Kidney epithelial cell (primary cell): ENCODE results near the gene GAGE12J. TPM values are rescaled to one million over a fixed set of nuclear protein-coding genes. Genes with fewer than 3 reads are reported as not detected.
"Not testable (repeated sequence)": the region's sequence is repeated elsewhere in the genome, so short reads cannot be mapped to it uniquely, and the experiment has no call there.

Experiments
- DNase-seq: peaks from one replicate; pipeline ENCODE4 v3.0.0-alpha.2; 2010; ENCODE audit warnings: low read depth
- H3K27me3 ChIP-seq: 2 replicates; pipeline ENCODE4 v1.6.0; 2011; ENCODE audit warnings: low read length; ENCODE audit not compliant: control insufficient read depth, insufficient read depth
- H3K36me3 ChIP-seq: 2 replicates; pipeline ENCODE4 v1.5.1; 2011; ENCODE audit warnings: low read length; ENCODE audit not compliant: control insufficient read depth, insufficient read depth
- H3K4me3 ChIP-seq: 2 replicates; pipeline ENCODE4 v1.5.1; 2011; ENCODE audit warnings: low read depth, mild to moderate bottlenecking, control low read depth, low read length
- total RNA-seq: library from RNA; depleted of rRNA; stranded (reverse); fragments of >200 nt; gene quantifications from 2 replicates; pipeline ENCODE4 v1.2.3, GENCODE V29; 2015
- TF ChIP-seq, protein P1 (sequence below): IDR thresholded peaks from 2 replicates; pipeline ENCODE4 v1.5.1; 2011; ENCODE audit warnings: mild to moderate bottlenecking, moderate library complexity, low read length, control low read depth, inconsistent platforms; ENCODE audit not compliant: insufficient read depth, poor library complexity, severe bottlenecking

Gene GAGE12J
- total RNA-seq, 1 donor from 2014 or later = not detected

DNA sequence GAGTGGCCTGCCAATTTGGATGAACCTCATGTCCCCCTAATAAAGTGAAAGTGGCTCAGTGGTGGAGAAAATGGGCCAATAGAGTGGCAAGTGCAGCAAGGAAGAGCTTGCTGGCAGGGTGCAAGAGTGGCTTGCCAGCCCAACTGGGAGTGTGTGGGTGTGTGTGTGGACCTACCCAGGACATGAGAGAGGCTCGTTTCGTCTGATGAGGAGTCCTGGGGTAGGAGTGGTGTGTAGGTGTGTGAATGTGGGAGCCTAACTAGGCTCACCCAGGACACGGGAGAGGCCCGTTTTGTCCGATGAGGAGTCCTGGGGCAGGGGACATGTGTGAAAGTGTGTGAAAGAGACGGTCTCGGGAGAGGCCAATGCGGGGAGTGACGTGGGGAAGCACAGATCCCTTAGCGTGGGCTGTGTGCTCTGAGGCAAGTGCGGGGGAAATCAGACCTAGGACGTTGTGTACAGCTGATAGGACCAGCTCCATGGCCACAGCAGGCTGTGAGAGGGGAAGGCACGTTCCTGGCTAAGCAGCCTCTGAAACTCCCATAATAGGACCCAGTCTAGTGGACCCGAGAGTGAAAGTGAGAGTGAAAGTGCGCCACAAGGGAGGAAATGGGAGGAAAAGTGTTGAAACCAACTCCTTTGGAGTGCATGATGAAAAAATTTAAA lies 13.1 kb upstream of the GAGE12J start:
- DNase-seq = no peak
- TF ChIP-seq, protein P1, sequence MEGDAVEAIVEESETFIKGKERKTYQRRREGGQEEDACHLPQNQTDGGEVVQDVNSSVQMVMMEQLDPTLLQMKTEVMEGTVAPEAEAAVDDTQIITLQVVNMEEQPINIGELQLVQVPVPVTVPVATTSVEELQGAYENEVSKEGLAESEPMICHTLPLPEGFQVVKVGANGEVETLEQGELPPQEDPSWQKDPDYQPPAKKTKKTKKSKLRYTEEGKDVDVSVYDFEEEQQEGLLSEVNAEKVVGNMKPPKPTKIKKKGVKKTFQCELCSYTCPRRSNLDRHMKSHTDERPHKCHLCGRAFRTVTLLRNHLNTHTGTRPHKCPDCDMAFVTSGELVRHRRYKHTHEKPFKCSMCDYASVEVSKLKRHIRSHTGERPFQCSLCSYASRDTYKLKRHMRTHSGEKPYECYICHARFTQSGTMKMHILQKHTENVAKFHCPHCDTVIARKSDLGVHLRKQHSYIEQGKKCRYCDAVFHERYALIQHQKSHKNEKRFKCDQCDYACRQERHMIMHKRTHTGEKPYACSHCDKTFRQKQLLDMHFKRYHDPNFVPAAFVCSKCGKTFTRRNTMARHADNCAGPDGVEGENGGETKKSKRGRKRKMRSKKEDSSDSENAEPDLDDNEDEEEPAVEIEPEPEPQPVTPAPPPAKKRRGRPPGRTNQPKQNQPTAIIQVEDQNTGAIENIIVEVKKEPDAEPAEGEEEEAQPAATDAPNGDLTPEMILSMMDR = no peak
- no peaks in the 10 kb centered on the region for H3K36me3 ChIP-seq
- H3K4me3 ChIP-seq = no peak overlapping the region
- H3K27me3 ChIP-seq = no peaks in the 10 kb centered on the region

DNA sequence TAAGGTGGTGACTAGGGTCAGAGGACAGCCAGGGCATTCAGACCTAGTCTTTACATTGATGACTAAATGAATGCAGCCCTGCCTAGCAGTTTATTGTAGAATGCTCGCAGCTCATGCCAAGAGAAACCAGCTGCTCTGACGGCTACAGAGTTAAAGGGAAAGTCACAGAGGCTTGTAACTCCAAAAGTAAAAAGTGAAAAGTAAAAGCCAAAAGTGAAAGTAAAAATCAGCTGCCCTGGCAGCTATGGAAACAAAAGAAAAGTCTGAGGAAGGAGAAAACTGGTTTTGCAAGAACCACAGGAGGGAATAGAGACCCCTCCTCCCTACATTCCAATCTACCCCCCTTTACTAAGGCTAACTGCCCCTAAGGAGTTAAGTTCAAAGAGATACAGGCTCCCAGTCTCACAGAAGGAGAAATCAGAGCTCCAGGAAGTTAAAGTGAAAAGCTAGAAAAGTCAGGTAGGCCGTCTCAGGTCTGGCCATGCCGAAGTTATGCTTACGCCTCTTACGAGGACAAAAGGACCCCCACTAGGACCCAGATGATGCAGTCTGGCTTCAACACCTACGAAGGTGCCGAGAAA lies 12.3 kb upstream of the GAGE12J start:
- DNase-seq = peak; percentile 5
- Histone ChIP-seq H3K36me3 (no peaks in the 10 kb centered on the region), H3K4me3 (no peak overlapping the region), H3K27me3 (no peaks in the 10 kb centered on the region)
- TF ChIP-seq, protein P1 = no peak

DNA sequence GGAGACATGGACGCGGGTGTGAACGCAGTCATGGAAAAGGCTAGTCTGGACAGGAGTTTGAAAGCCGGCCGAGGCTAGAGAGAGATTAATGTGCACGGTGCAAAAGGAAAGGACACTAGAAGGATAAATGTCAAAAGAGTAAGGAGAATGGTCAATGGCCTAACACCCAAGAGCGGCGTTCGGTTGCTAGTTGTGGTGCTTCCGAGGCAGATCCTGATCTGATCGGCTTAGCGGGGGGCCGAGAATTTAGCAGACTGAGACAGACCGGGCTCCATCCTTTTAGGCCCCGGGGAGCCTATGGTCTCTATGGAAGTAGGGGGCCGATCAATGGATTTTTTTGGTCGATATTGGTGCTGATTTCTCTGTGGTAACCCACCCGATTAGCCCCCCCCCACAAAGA lies 11.5 kb upstream of the GAGE12J start:
- Histone ChIP-seq H3K4me3 (no peak overlapping the region), H3K27me3 (no peaks in the 10 kb centered on the region), H3K36me3 (no peaks in the 10 kb centered on the region)
- TF ChIP-seq, protein P1 = no peak
- no peak for DNase-seq

DNA sequence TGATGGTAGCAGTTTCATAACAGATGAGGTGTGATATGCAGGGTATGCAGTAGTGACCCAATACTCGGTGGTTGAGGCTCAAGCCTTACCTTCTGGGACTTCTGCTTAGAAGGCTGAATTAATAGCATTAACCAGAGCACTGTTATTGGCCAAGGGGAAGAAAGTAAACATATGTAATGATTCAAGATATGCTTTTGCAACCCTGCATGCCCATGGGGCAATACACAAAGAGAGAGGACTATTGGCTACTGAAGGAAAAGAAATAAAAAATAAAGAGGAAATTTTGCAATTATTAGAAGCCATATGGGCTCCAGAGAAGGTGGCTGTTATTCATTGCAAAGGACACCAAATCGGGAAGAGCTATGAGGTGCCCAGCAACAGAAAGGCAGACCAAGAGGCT lies 9.7 kb upstream of the GAGE12J start:
- no peaks in the 10 kb centered on the region for H3K36me3 ChIP-seq
- DNase-seq = no peak
- H3K27me3 ChIP-seq = no peaks in the 10 kb centered on the region
- TF ChIP-seq, protein P1 = no peak
- H3K4me3 ChIP-seq = no peak overlapping the region

DNA sequence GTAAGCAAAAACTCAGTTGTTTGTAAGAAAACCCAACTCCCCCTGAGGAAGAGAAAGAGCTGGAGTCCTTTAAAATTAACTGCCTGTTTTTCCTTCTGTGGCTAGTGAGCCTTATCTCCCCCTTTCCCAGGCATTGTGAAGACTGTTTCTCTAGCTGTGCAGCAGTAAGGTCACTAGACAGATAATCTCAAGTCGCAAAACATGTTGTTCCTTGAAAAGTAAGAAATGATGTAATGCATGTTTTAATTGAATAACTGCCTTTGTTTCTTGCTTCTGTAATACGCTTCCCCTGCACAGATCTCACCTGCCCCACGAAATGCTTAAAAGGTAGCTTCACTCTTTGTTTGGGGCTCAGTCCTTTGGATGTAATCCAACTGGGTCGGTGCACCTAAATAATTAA lies 5.8 kb upstream of the GAGE12J start:
- no peak for DNase-seq
- no peak overlapping the region for H3K4me3 ChIP-seq
- H3K36me3 ChIP-seq = no peaks in the 10 kb centered on the region
- H3K27me3 ChIP-seq = no peaks in the 10 kb centered on the region
- TF ChIP-seq, protein P1 = no peak

DNA sequence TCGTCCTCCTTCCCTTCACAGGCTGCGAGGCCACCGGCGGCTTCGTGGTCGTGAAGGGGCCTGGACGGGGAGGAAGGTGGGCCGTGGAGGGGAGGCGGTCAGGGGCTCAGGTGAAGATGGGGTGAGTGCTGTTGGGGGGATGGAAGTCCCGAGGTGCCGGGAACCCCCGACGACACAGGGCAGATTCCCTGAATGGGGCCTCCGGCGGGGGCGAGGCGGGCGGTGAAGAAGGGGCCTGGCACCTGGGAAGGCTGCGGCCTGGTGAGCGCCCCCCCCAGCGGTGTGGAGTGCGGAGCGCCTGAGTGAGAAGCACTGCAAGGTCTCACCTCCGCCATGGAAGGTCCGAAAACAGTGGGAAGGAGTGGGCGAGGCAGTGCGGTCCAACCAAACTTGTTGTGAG lies 429 bp downstream of the GAGE12J start:
- not testable (repeated sequence) for H3K4me3 ChIP-seq, H3K27me3 ChIP-seq, DNase-seq, H3K36me3 ChIP-seq

DNA sequence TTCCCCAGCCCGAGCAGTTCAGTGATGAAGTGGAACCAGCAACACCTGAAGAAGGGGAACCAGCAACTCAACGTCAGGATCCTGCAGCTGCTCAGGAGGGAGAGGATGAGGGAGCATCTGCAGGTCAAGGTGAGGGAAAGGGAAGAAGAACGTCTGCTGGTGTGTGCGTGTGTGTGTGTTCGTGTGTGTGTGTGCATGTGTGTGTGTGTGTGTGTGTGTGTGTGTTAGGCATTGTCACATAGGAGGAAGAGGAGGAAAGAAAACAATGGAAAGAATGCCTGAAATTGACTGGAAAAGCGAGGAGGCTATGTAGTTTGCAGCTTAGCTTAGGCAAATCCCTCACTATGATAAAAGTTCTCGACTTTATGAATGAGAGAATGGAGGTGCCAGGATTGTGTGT lies 1.9 kb downstream of the GAGE12J start:
- H3K27me3 ChIP-seq, DNase-seq, H3K4me3 ChIP-seq, H3K36me3 ChIP-seq: not testable (repeated sequence)

DNA sequence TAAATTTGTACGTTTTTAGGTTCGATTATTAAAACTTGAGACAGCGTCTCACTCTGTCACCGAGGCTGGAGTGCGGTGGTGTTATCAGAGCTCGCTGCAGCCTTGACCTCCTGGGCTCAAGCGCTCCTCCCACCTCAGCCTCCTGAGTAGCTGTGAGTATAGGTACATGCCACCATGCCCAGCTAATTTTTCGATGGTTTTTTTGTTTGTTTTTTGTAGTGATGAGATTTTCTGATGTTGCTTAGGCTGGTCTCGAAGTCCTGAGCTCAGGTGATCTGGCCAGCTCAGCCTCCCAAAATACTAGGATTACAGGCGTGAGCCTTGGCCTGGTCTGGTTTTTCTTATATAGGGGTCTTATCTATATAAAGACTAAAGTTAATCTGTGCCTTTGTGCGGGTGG lies 8.6 kb downstream of the GAGE12J start:
- not testable (repeated sequence) for H3K4me3 ChIP-seq, H3K27me3 ChIP-seq, H3K36me3 ChIP-seq, DNase-seq

DNA sequence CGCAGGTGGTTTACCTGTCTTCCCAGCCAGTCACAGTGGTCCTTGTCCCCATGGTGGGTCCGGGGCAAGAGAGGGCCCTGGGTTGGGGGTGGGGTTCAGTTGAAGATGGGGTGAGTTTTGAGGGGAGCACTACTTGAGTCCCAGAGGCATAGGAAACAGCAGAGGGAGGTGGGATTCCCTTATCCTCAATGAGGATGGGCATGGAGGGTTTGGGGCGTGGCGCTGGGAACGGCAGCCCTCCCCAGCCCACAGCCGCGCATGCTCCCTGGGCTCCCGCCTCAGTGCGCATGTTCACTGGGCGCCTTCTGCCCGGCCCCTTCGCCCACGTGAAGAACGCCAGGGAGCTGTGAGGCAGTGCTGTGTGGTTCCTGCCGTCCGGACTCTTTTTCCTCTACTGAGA lies 9.4 kb downstream of the GAGE12J start, which contains the start of gene GAGE13:
Gene GAGE13 (plus strand): TSS at position 301 of the 400 bp plus-strand sequence. CDS start 1,156 bp downstream, outside the sequence.
- not testable (repeated sequence) for H3K4me3 ChIP-seq, H3K27me3 ChIP-seq, H3K36me3 ChIP-seq, DNase-seq
